Measurements from ENCODE around the gene FBP2. TPM values are rescaled to one million over a fixed set of nuclear protein-coding genes. Genes with fewer than 3 reads are reported as not detected.

The FBP2 gene
- total RNA-seq, 1 donor from 2014 or later = not detected

DNA sequence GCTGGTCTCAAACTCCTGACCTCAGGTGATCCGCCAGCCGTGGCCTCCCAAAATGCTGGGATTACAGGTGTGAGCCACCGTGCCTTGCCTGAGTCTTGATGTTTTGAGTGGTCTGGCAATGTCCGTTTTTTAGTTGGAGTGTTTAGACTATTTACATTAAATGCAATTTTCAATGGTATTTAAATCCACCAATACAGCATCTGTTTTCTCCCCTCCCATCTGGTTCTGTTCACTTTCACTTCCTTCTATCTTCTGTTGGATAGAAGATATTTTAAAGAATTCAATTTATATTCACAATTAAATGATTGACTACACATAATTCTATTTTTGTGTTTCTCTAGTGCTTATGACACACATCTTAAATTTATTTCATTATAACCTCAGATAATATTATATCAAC lies 64.7 kb downstream of the FBP2 start:
- intact Hi-C loops (cut with DNase I) = no loop called here
- TF ChIP-seq, protein P1, sequence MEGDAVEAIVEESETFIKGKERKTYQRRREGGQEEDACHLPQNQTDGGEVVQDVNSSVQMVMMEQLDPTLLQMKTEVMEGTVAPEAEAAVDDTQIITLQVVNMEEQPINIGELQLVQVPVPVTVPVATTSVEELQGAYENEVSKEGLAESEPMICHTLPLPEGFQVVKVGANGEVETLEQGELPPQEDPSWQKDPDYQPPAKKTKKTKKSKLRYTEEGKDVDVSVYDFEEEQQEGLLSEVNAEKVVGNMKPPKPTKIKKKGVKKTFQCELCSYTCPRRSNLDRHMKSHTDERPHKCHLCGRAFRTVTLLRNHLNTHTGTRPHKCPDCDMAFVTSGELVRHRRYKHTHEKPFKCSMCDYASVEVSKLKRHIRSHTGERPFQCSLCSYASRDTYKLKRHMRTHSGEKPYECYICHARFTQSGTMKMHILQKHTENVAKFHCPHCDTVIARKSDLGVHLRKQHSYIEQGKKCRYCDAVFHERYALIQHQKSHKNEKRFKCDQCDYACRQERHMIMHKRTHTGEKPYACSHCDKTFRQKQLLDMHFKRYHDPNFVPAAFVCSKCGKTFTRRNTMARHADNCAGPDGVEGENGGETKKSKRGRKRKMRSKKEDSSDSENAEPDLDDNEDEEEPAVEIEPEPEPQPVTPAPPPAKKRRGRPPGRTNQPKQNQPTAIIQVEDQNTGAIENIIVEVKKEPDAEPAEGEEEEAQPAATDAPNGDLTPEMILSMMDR (IDR thresholded peaks at IDR 0.05) = no peak
- Histone ChIP-seq H3K4me3 (no peak overlapping the region), H3K4me1 (no peaks in the 10 kb centered on the region), H3K27me3 (no peaks in the 10 kb centered on the region), H3K36me3 (no peaks in the 10 kb centered on the region), H3K27ac (no peak overlapping the region), H3K9me3 (no peaks in the 10 kb centered on the region)
- ATAC-seq (no peak), DNase-seq (no peak)

GRCh38 chr9:94526951-94527350 lies 66.7 kb downstream of the FBP2 start:
- DNase-seq (no peak), ATAC-seq (no peak)
- Histone ChIP-seq H3K4me1 (no peaks in the 10 kb centered on the region), H3K4me3 (no peak overlapping the region), H3K27ac (no peak overlapping the region), H3K36me3 (no peaks in the 10 kb centered on the region), H3K9me3 (no peaks in the 10 kb centered on the region), H3K27me3 (no peaks in the 10 kb centered on the region)
- intact Hi-C loops (cut with DNase I) = no loop called here
- TF ChIP-seq, protein P1 (IDR thresholded peaks at IDR 0.05) = no peak

DNA sequence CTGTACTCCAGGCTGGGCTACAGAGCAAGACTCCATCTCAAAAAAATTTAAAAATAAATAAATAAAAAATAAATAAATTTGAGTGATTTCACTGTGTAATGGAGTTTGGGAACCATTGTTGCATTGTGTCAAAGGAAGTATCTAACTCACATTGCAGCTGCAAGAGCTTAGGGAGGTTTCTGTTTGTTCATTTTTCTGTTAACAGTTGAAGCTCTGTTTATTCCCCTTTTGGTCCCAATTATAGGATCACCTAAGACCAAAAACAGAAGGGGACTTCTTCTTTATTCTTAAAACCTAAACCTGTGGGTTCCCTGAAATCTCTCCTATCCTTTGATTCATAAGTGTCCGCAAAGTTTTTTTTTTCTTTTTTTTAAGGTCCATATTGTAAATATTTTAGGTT lies 67.4 kb downstream of the FBP2 start:
- Histone ChIP-seq H3K27ac (no peak overlapping the region), H3K9me3 (no peaks in the 10 kb centered on the region), H3K36me3 (no peaks in the 10 kb centered on the region), H3K4me3 (no peak overlapping the region), H3K4me1 (no peaks in the 10 kb centered on the region), H3K27me3 (no peaks in the 10 kb centered on the region)
- DNase-seq (no peak), ATAC-seq (no peak)
- TF ChIP-seq, protein P1 (IDR thresholded peaks at IDR 0.05) = no peak
- intact Hi-C loops (cut with DNase I) = no loop called here

DNA sequence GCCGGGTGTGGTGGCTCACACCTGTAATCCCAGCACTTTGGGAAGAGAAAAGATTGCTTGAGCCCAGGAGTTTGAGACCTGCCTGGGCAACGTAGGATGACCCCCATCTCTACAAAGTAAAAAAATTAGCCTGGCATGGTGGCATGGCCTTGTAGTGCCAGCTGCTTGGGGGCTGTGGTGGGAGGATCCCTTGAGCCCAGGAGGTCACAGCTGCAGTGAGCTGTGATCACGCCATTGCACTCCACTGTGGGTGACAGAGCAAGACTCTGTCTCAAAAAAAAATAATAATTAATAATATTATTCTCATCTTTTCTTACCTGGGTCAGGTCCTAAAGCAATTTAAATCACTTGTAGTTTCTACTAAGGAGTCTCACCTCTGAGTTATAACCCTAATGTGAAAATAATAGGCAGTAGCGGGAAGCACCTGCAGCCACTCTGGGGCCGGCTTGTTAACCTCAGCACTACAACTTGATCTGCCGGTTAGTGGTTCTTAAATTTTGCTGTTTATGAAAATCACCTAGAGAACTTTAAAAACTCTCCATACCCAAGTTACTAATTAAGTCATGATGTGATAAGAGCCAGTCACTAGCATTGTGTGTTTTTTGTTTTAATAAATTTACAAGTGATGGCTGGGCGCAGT lies 68.1 kb downstream of the FBP2 start:
- H3K9me3 ChIP-seq = no peaks in the 10 kb centered on the region
- no peak overlapping the region for H3K4me3 ChIP-seq
- intact Hi-C loops (cut with DNase I) = no loop called here
- TF ChIP-seq, protein P1 (IDR thresholded peaks at IDR 0.05) = no peak
- no peaks in the 10 kb centered on the region for H3K36me3 ChIP-seq
- H3K4me1 ChIP-seq = no peaks in the 10 kb centered on the region
- no peaks in the 10 kb centered on the region for H3K27me3 ChIP-seq
- H3K27ac ChIP-seq = no peak overlapping the region
- DNase-seq (no peak), ATAC-seq (no peak)

GRCh38 chr9:94517254-94517653 lies 76.4 kb downstream of the FBP2 start:
- no peaks in the 10 kb centered on the region for H3K9me3 ChIP-seq
- H3K36me3 ChIP-seq = no peaks in the 10 kb centered on the region
- intact Hi-C loops (cut with DNase I) = no loop called here
- ATAC-seq (no peak), DNase-seq (no peak)
- H3K27me3 ChIP-seq = no peaks in the 10 kb centered on the region
- no peak overlapping the region for H3K27ac ChIP-seq
- TF ChIP-seq, protein P1 (IDR thresholded peaks at IDR 0.05) = no peak
- H3K4me3 ChIP-seq = no peak overlapping the region
- H3K4me1 ChIP-seq = no peaks in the 10 kb centered on the region

DNA sequence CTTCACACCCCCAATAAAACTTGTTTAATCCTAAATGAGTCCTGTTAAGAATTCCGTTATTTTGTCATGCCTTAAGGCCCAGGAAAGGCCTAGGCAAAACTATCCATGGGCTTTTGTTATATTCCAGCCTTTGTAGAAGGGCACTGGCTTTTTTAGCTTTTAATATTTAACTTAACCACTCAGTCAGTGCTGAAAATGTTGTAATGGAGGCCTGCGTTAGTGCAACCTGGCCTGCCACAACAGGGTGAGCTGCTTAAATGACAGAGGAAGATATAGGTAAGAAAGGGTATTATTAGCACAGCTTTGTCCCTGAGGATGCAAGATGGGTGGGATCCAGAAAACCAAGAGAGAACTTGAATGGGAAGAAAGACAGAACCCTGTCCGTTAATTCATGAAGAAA lies 78.9 kb downstream of the FBP2 start:
- Histone ChIP-seq H3K27me3 (no peaks in the 10 kb centered on the region), H3K36me3 (no peaks in the 10 kb centered on the region), H3K4me3 (no peak overlapping the region), H3K4me1 (no peaks in the 10 kb centered on the region), H3K9me3 (no peaks in the 10 kb centered on the region), H3K27ac (no peak overlapping the region)
- no peak for DNase-seq
- intact Hi-C loops (cut with DNase I) = no loop called here
- TF ChIP-seq, protein P1 (IDR thresholded peaks at IDR 0.05) = no peak
- ATAC-seq = no peak

Measured in upper lobe of right lung (tissue), 1 donor.